Keratinocyte (primary cell): ENCODE results near the gene MYOD1.
A peak's percentile ranks its signal among the peaks of the same experiment; 100 is the strongest.

ENCODE experiments used
- CTCF ChIP-seq, 3 experiments: IDR thresholded peaks in 1 of 3; conservative IDR thresholded peaks in 1 of 3; optimal IDR thresholded peaks in 1 of 3; 2 replicates in 2 of 3; 3 replicates in 1 of 3; pipeline versions ENCODE3 to v1.5.1; 2011; ENCODE audit warnings: low read length in 3 of 3, mild to moderate bottlenecking in 3 of 3, moderate library complexity in 2 of 3, control low read depth in 1 of 3, inconsistent platforms in 1 of 3; ENCODE audit not compliant: insufficient read depth in 2 of 3; ENCODE audit errors: extremely low read depth in 1 of 3
- EZH2 ChIP-seq: IDR thresholded peaks from one replicate; pipeline ENCODE4 v1.6.1; 2012; ENCODE audit warnings: inconsistent platforms, mild to moderate bottlenecking, low read length, moderate library complexity

DNA sequence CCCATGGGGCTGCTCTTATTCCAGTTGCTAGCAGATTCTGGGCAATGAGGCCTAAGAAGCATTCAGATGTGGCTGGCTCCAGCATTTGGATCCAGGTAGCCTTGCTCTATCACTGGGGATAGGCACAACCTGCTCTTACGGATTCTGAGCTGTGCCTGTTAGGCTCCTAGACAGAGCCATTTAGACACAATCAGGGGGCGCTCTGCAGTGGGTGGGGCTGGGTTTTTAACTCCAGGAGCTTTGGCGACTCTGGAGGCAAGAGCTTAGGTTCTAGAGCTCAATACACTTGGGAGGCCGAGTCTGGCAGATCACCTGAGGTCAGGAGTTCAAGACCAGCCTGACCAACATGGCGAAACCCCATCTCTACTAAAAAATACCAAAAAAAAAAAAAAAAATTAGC, 47.2 kb downstream of the MYOD1 start:
- TF ChIP-seq CTCF (optimal IDR thresholded peaks at IDR 0.05 in 1 of 3, IDR thresholded peaks at IDR 0.05 in 1 of 3, conservative IDR thresholded peaks at IDR 0.05 in 1 of 3; ENCODE audit: extremely low read depth in 1 of 3, insufficient read depth in 2 of 3, low read length in 3 of 3) (peak in 1 of 3 experiments; percentile 24), EZH2 (no peak)
